ENCODE results near the gene SRP9. TPM values are rescaled to one million over a fixed set of nuclear protein-coding genes. Genes with fewer than 3 reads are reported as not detected.

The SRP9 gene
- total RNA-seq, 1 donor from 2014 or later = 156 TPM

Other genes starting within 250 kb of the SRP9 start
- 41.0 TPM for gene ENAH, start 124.7 kb upstream of the SRP9 start, total RNA-seq
- gene EPHX1, start 32.3 kb downstream of the SRP9 start, total RNA-seq = 89.7 TPM
- gene TMEM63A, start 104.6 kb downstream of the SRP9 start, total RNA-seq = 23.0 TPM
- gene LEFTY1, start 111.3 kb downstream of the SRP9 start, total RNA-seq = not detected
- gene PYCR2, start 146.4 kb downstream of the SRP9 start, total RNA-seq = 25.7 TPM
- not detected for gene LEFTY2, start 163.4 kb downstream of the SRP9 start, total RNA-seq
- 9.5 TPM for gene SDE2, start 221.5 kb downstream of the SRP9 start, total RNA-seq

Measured in esophagus mucosa (tissue), 1 donor.